HEK293 (cell line): ENCODE data around the gene SIRT7.

Experiments
- CTCF ChIA-PET: fragments of 350-600 bp; formaldehyde crosslinking; extraction: SDS; loops from one replicate; lab custom pipeline; 2021; ENCODE audit warnings: antibody characterized with exemption; lab: Yijun Ruan, JAX
- POLR2A ChIA-PET: fragments of 300-600 bp; formaldehyde crosslinking; extraction: SDS; loops from one replicate; lab custom pipeline; 2020; ENCODE audit warnings: antibody characterized with exemption, inconsistent platforms; lab: Yijun Ruan, JAX
- H3K27ac ChIP-seq: fragments of 200-500 bp; sonication (Bioruptor generic); 2 replicates; pipeline ENCODE4 v1.5.1; 2014; ENCODE audit warnings: low read depth, low read length, control low read depth, inconsistent platforms; ENCODE audit errors: extremely low read depth
- H3K36me3 ChIP-seq, 2 experiments: fragments of 200-500 bp in 1 of 2; sonication (Bioruptor generic) in 1 of 2; 1 replicate in 1 of 2; 2 replicates in 1 of 2; pipeline ENCODE4 v1.5.1; 2014 to 2017; ENCODE audit warnings: inconsistent platforms in 2 of 2, low read length in 2 of 2; ENCODE audit not compliant: control insufficient read depth in 2 of 2, insufficient read depth in 1 of 2
- H3K4me1 ChIP-seq: fragments of 200-500 bp; sonication (Bioruptor generic); 2 replicates; pipeline ENCODE4 v1.5.1; 2014; ENCODE audit warnings: mild to moderate bottlenecking, low read length, inconsistent platforms; ENCODE audit not compliant: control insufficient read depth, insufficient read depth
- H3K4me3 ChIP-seq: 2 replicates; pipeline ENCODE4 v1.5.1; 2011; ENCODE audit warnings: low read depth, mild to moderate bottlenecking, control low read depth, low read length, moderate library complexity
- H3K9me3 ChIP-seq: fragments of 200-500 bp; sonication (Bioruptor generic); 2 replicates; pipeline ENCODE4 v1.5.1; 2014; ENCODE audit warnings: low read depth, low read length, inconsistent platforms; ENCODE audit not compliant: control insufficient read depth, insufficient read depth
- BCL6B ChIP-seq: fragments of 450-650 bp; formaldehyde crosslinking; IDR thresholded peaks from 2 replicates; pipeline ENCODE4 v1.5.1; 2017; ENCODE audit warnings: missing biosample characterization, missing genetic modification characterization
- GLIS1 ChIP-seq: fragments of 450-650 bp; formaldehyde crosslinking; IDR thresholded peaks from 2 replicates; pipeline ENCODE4 v1.5.1; 2016; ENCODE audit warnings: missing biosample characterization, missing genetic modification characterization
- GLIS2 ChIP-seq: fragments of 450-650 bp; formaldehyde crosslinking; IDR thresholded peaks from 2 replicates; pipeline ENCODE4 v1.5.1; 2016; ENCODE audit warnings: missing biosample characterization, missing genetic modification characterization
- HOXC10 ChIP-seq: sonication (generic); formaldehyde crosslinking; IDR thresholded peaks from 2 replicates; pipeline ENCODE4 v1.8.1; 2023; ENCODE audit warnings: mild to moderate bottlenecking, missing genetic modification reagents
- KLF1 ChIP-seq: fragments of 450-650 bp; formaldehyde crosslinking; IDR thresholded peaks from 2 replicates; pipeline ENCODE4 v1.5.1; 2016; ENCODE audit warnings: missing biosample characterization, missing genetic modification characterization
- KLF8 ChIP-seq: fragments of 450-650 bp; formaldehyde crosslinking; IDR thresholded peaks from 2 replicates; pipeline ENCODE4 v1.5.1; 2016; ENCODE audit warnings: missing biosample characterization, missing genetic modification characterization
- PRDM10 ChIP-seq: fragments of 450-650 bp; formaldehyde crosslinking; IDR thresholded peaks from 2 replicates; pipeline ENCODE4 v1.5.1; 2016; ENCODE audit warnings: missing biosample characterization, missing genetic modification characterization
- PRDM6 ChIP-seq: fragments of 450-650 bp; formaldehyde crosslinking; IDR thresholded peaks from 2 replicates; pipeline ENCODE4 v1.5.1; 2017; ENCODE audit warnings: missing biosample characterization, missing genetic modification characterization
- SCRT2 ChIP-seq: fragments of 450-650 bp; formaldehyde crosslinking; IDR thresholded peaks from 2 replicates; pipeline ENCODE4 v1.5.1; 2016; ENCODE audit warnings: missing biosample characterization, missing genetic modification characterization
- SP2 ChIP-seq: fragments of 450-650 bp; formaldehyde crosslinking; IDR thresholded peaks from 2 replicates; pipeline ENCODE4 v1.5.1; 2016; ENCODE audit warnings: missing biosample characterization, missing genetic modification characterization
- ZBTB17 ChIP-seq: fragments of 450-650 bp; formaldehyde crosslinking; IDR thresholded peaks from 2 replicates; pipeline ENCODE4 v1.5.1; 2016; ENCODE audit warnings: missing biosample characterization, missing genetic modification characterization
- ZBTB20 ChIP-seq: fragments of 450-650 bp; formaldehyde crosslinking; IDR thresholded peaks from 2 replicates; pipeline ENCODE4 v1.5.1; 2016; ENCODE audit warnings: missing biosample characterization, missing genetic modification characterization
- ZBTB26 ChIP-seq: fragments of 450-650 bp; formaldehyde crosslinking; optimal IDR thresholded peaks from 2 replicates; pipeline ENCODE3; 2016; ENCODE audit warnings: missing biosample characterization, mild to moderate bottlenecking, missing genetic modification characterization
- ZBTB44 ChIP-seq: fragments of 450-650 bp; IDR thresholded peaks from 2 replicates; pipeline ENCODE4 v1.5.1; 2018; ENCODE audit warnings: missing biosample characterization, mild to moderate bottlenecking, missing genetic modification characterization
- ZBTB8A ChIP-seq: fragments of 450-650 bp; formaldehyde crosslinking; IDR thresholded peaks from 2 replicates; pipeline ENCODE4 v1.5.1; 2016; ENCODE audit warnings: missing biosample characterization, missing genetic modification characterization
- ZIC2 ChIP-seq: fragments of 450-650 bp; formaldehyde crosslinking; IDR thresholded peaks from 2 replicates; pipeline ENCODE4 v1.5.1; 2016; ENCODE audit warnings: missing biosample characterization, missing genetic modification characterization
- ZNF157 ChIP-seq: fragments of 450-650 bp; formaldehyde crosslinking; IDR thresholded peaks from 2 replicates; pipeline ENCODE4 v1.5.1; 2016; ENCODE audit warnings: missing biosample characterization, missing genetic modification characterization
- ZNF19 ChIP-seq: fragments of 450-650 bp; formaldehyde crosslinking; IDR thresholded peaks from 2 replicates; pipeline ENCODE4; 2016; ENCODE audit warnings: missing biosample characterization, missing genetic modification characterization, low read depth
- ZNF335 ChIP-seq: fragments of 450-650 bp; formaldehyde crosslinking; conservative IDR thresholded peaks from 2 replicates; pipeline ENCODE4 v1.5.1; 2016; ENCODE audit warnings: missing biosample characterization, missing genetic modification characterization
- TF ChIP-seq, protein P1 (sequence below): fragments of 450-650 bp; formaldehyde crosslinking; IDR thresholded peaks from 2 replicates; pipeline ENCODE4 v1.5.1; 2016; ENCODE audit warnings: missing biosample characterization, missing genetic modification characterization
- TF ChIP-seq, protein P2 (sequence below): fragments of 450-650 bp; formaldehyde crosslinking; IDR thresholded peaks from 2 replicates; pipeline ENCODE4 v1.5.1; 2016; ENCODE audit warnings: missing biosample characterization, missing genetic modification characterization

The SIRT7 gene

DNA sequence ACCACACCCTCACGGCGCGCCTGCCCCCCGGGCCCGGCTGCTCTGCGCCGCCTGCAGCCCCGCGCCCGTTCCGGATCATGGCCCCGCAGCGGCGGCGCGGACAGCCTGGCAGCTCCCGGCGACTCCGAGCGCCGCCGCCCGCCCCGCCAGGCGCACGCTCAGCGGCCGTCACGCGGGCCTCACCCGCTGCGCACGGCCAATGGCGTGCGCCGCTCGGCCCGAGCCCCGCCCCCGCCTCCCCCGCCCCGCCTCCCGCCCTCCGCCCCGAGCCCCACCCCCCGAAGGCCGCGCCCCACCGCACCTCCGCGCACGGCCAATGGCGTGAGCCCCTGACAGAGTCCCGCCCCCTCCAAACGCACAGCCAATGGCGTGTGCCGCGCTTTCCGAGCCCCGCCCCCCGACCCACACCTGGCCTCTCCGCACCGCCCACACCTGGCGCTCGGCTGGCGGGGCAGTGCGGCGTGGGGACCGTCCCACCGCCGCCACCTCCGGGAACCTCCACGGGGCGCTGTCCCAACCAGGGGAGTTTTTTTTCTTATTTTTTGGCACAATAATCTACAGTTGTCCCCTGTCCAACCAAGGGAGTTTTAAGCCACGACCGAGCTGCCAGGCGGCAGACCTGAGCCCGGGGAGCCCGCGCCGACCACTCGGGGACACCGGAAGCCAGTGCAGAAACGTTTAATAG is 6.6 kb downstream of the SIRT7 start, which contains the start of gene PCYT2 (continued):
- TF ChIP-seq PRDM10 (no peak), BCL6B (tag by site-specific recombination) (no peak), ZBTB17 (no peak), ZNF157 (tag by site-specific recombination) (no peak)

DNA sequence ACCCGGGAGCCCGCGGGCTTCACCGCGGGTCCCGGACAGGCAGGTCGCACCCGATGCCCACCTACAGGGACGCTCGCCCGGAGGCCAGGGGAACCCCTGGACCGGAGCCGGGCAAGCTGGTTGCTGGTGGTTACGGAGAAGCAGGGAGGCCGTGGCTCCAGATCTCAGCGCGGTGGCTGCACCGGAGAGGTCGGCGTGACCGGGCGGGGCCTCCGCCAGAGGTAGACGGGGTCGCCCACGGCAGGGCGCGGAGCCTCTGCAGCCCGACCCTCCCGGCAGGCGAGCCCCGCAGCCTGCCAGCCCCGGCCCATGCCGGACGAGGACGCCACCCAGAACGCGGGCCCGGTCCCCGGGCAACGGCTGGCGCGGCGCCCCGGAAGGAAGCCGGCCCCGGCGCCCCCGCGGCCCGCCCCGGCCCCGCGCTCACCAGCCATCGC is 7.1 kb downstream of the SIRT7 start:
- Histone ChIP-seq H3K4me1 (peaks cover 7% of the 10 kb centered on the region), H3K27ac (peak overlapping the region; percentile 62; the same call in 1 of the 2 replicates), H3K4me3 (peak overlapping the region; percentile 52), H3K36me3 (peaks cover 0 to 74% of the 10 kb centered on the region in 2 experiments; a peak in 1 of 3 replicates), H3K9me3 (no peaks in the 10 kb centered on the region)
- POLR2A ChIA-PET, result interaction anchor here (1.3 to 2.0 kb wide), 4 partner anchors 16 to 112 kb away, joined by 3 to 10 read pairs (median 4); partner anchors contain the start of genes CENPX, LRRC45 and MAFG
- CTCF ChIA-PET, result interaction anchor here (1.1 kb wide), 1 partner anchor 15 kb away, joined by 3 read pairs; no protein-coding TSS in a partner anchor
- TF ChIP-seq, protein P1, sequence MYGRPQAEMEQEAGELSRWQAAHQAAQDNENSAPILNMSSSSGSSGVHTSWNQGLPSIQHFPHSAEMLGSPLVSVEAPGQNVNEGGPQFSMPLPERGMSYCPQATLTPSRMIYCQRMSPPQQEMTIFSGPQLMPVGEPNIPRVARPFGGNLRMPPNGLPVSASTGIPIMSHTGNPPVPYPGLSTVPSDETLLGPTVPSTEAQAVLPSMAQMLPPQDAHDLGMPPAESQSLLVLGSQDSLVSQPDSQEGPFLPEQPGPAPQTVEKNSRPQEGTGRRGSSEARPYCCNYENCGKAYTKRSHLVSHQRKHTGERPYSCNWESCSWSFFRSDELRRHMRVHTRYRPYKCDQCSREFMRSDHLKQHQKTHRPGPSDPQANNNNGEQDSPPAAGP (tag by site-specific recombination), result no peak
- TF ChIP-seq PRDM6 (tag by site-specific recombination) (no peak), ZBTB44 (tag by site-specific recombination) (no peak), GLIS1 (tag by site-specific recombination) (peak; percentile 71), ZIC2 (peak; percentile 54), SCRT2 (tag by site-specific recombination) (peak; percentile 40; the same call in 1 of the 2 replicates), KLF8 (0 out of 2 replicates have a peak, but pooled peaks have one; percentile 20), ZBTB20 (tag by site-specific recombination) (peak; percentile 19; the same call in 1 of the 2 replicates), HOXC10 (CRISPR knock-in tag) (no peak), ZBTB17 (peak; percentile 13; the same call in 1 of the 2 replicates), ZBTB8A (tag by site-specific recombination) (peak; percentile 52; the same call in 1 of the 2 replicates), GLIS2 (peak; percentile 65), KLF1 (tag by site-specific recombination) (0 out of 2 replicates have a peak, but pooled peaks have one; percentile 19), ZNF19 (no peak), ZNF335 (peak; percentile 67), SP2 (peak; percentile 36), ZBTB26 (tag by site-specific recombination) (peak; percentile 78)
- TF ChIP-seq, protein P2, sequence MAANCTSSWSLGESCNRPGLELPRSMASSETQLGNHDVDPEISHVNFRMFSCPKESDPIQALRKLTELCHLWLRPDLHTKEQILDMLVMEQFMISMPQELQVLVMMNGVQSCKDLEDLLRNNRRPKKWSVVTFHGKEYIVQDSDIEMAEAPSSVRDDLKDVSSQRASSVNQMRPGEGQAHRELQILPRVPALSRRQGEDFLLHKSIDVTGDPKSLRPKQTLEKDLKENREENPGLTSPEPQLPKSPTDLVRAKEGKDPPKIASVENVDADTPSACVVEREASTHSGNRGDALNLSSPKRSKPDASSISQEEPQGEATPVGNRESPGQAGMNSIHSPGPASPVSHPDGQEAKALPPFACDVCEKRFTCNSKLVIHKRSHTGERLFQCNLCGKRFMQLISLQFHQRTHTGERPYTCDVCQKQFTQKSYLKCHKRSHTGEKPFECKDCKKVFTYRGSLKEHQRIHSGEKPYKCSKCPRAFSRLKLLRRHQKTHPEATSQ (tag by site-specific recombination), result 0 out of 2 replicates have a peak, but pooled peaks have one; percentile 20
